Thyroid gland (tissue), 4 donors: ENCODE measurements around the gene TTC34.
"Not testable (repeated sequence)": the region's sequence is repeated elsewhere in the genome, so short reads cannot be mapped to it uniquely, and the experiment has no call there.

Experiments used
- CTCF ChIP-seq, 6 experiments: fragments of 200-600 bp in 3 of 6; fragments of 450-650 bp in 3 of 6; sonication (generic) in 3 of 6; IDR thresholded peaks; one replicate each; pipeline ENCODE4 v1.5.1; 2016 to 2019; ENCODE audit warnings: antibody characterized with exemption in 6 of 6, mild to moderate bottlenecking in 2 of 6, inconsistent platforms in 1 of 6, moderate library complexity in 1 of 6
- POLR2A ChIP-seq, 2 donors: fragments of 450-650 bp; IDR thresholded peaks; one replicate each; pipeline ENCODE4 v1.6.1; 2017; ENCODE audit warnings: antibody characterized with exemption in 2 of 2, mild to moderate bottlenecking in 2 of 2, moderate library complexity in 1 of 2

- not testable (repeated sequence) for TF ChIP-seq CTCF, POLR2A (IDR thresholded peaks at IDR 0.05)
Observed at GRCh38 chr1:2684000-2684399, 117.5 kb downstream of the TTC34 start.
